AG09309 (cell line): ENCODE results near the gene PLP1.
"Not testable (repeated sequence)": the region's sequence is repeated elsewhere in the genome, so short reads cannot be mapped to it uniquely, and the experiment has no call there.

Experiments
- DNase-seq: peaks from one replicate; pipeline ENCODE4 v3.0.0-alpha.2; 2010; ENCODE audit warnings: low read depth
- H3K4me3 ChIP-seq: 2 replicates; pipeline ENCODE4 v1.5.1; 2011; ENCODE audit warnings: mild to moderate bottlenecking, low read depth, low read length, moderate library complexity; ENCODE audit not compliant: control insufficient read depth
- CTCF ChIP-seq: IDR thresholded peaks from 2 replicates; pipeline ENCODE4 v1.5.1; 2011; ENCODE audit warnings: mild to moderate bottlenecking, low read depth, low read length, inconsistent platforms; ENCODE audit not compliant: insufficient read depth, control insufficient read depth; ENCODE audit errors: missing control alignments

The PLP1 gene

GRCh38 chrX:103818842-103819619, 42.4 kb downstream of the PLP1 start:
- no peak overlapping the region for H3K4me3 ChIP-seq
- no peak for DNase-seq
- TF ChIP-seq CTCF: no peak

- H3K4me3 ChIP-seq, DNase-seq: not testable (repeated sequence)
These were observed 44.2 kb downstream of the PLP1 start for GRCh38 chrX:103820802-103821201.

- DNase-seq: no peak
- TF ChIP-seq CTCF: no peak
These were observed 47.0 kb downstream of the PLP1 start for GRCh38 chrX:103823591-103823990.

GRCh38 chrX:103825881-103826280, 49.2 kb downstream of the PLP1 start:
- no peak for TF ChIP-seq CTCF
- DNase-seq: no peak
- H3K4me3 ChIP-seq: no peak overlapping the region

More at GRCh38 chrX:103823591-103823990, 47.0 kb downstream of the PLP1 start:
- no peak overlapping the region for H3K4me3 ChIP-seq

- no peak overlapping the region for H3K4me3 ChIP-seq
- no peak for DNase-seq
- TF ChIP-seq CTCF: no peak
These were observed 51.9 kb downstream of the PLP1 start for GRCh38 chrX:103828529-103828928.

GRCh38 chrX:103830848-103831247, 54.2 kb downstream of the PLP1 start:
- no peak for DNase-seq
- no peak overlapping the region for H3K4me3 ChIP-seq

More at GRCh38 chrX:103830848-103831247, 54.2 kb downstream of the PLP1 start:
- no peak for TF ChIP-seq CTCF
